Activated CD4-positive, alpha-beta T cell treated with anti-CD3 and anti-CD28 coated beads for 36 hours (primary cell): ENCODE data around the gene CAMTA1. TPM values are rescaled to one million over a fixed set of nuclear protein-coding genes. Genes with fewer than 3 reads are reported as not detected.

Source experiments
- ATAC-seq: fragments of 200-7000 bp; cut with Tn5 transposase; one replicate; pipeline ENCODE4 v1.10.0; 2021; ENCODE audit warnings: mild to moderate bottlenecking, moderate library complexity
- CTCF ChIA-PET: fragments of 350-600 bp; sonication (Branson Sonifier 250); formaldehyde crosslinking; loops from one replicate; lab custom pipeline; 2021; ENCODE audit warnings: antibody characterized with exemption; lab: Charles Lee
- POLR2A ChIA-PET: fragments of 350-600 bp; sonication (Branson Sonifier 250); formaldehyde crosslinking; loops from one replicate; lab custom pipeline; 2021; ENCODE audit warnings: antibody characterized with exemption, inconsistent platforms; lab: Charles Lee
- DNase-seq: peaks from one replicate; pipeline ENCODE4 v3.0.0-alpha.2; 2020
- H3K27ac Mint-ChIP-seq: one replicate; pipeline ENCODE4 v1.8.0; 2021; ENCODE audit warnings: mixed read lengths
- H3K27me3 Mint-ChIP-seq: one replicate; pipeline ENCODE4 v1.8.0; 2021; ENCODE audit warnings: mixed read lengths
- H3K36me3 Mint-ChIP-seq: one replicate; pipeline ENCODE4 v1.8.0; 2021; ENCODE audit warnings: low read depth, mixed read lengths
- H3K4me1 Mint-ChIP-seq: one replicate; pipeline ENCODE4 v1.8.0; 2021; ENCODE audit warnings: mixed read lengths
- H3K4me3 Mint-ChIP-seq: one replicate; pipeline ENCODE4 v1.8.0; 2021; ENCODE audit warnings: mild to moderate bottlenecking, moderate library complexity, mixed read lengths
- H3K9me3 Mint-ChIP-seq: one replicate; pipeline ENCODE4 v1.8.0; 2021; ENCODE audit warnings: low read depth, mixed read lengths
- intact Hi-C, 2 experiments: fragments of 100-400 bp; cut with DNase I in 1 of 2; cut with micrococcal nuclease in 1 of 2; formaldehyde crosslinking; loops; one replicate each; pipeline versions ENCODE4 v1.14.2 to v1.15.1; 2022 to 2024; cut with DNase I, micrococcal nuclease
- total RNA-seq, 2 experiments: library from RNA; stranded (reverse); gene quantifications; one replicate each; pipeline ENCODE4 v1.2.3, GENCODE V29; 2021

CAMTA1 gene
- total RNA-seq, 2 experiments from 2014 or later, result 62.3 to 76.7 TPM

GRCh38 chr1:7233237-7233540, 447.9 kb downstream of the CAMTA1 start:
- intact Hi-C loops, result no loop called here
- Mint-ChIP-seq H3K36me3 (no peaks in the 10 kb centered on the region), H3K27me3 (peaks cover 6% of the 10 kb centered on the region)

DNA sequence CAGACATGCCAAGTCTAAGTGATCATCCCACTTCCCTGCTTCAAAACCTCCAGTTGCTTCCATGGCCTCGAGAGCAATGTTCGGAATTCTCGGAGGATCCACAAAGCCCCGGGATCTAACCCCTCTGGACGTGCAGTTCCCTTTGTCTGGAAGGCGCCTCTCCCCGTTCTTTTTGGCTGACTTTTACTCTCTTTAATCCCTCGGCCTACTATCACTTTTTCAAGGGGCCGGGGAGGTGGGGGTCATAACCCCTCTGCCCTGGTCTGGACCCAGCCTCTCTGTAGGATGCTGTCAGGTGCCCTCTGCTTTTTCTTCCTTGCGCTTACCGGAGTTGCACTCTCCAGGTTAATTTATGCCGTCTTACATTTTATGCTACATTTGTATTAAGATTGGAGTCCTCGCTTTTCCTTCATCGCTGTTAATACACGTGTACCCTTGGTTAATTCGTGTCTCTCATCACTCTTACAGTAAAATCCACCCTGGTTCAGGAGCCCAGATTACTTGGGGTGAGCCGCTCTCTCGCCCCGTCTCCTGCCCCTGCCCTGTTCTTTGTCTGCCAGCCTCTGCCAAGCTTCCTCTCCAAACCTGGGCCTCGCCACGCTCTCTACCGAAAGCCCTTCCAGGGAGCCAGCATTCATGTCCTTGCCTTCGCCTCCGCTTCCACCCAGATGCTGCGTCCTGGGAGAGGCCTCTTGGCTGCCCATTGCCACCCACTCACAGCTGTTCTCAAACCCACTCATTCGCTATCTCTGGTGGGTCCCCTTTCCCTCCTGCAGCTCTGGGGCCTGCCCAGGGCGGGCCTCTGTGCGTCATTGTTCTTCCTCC, 448.6 kb downstream of the CAMTA1 start:
- ATAC-seq (no peak), DNase-seq (no peak)
- no peaks in the 10 kb centered on the region for H3K4me1 Mint-ChIP-seq
- CTCF ChIA-PET, result interaction anchor here (0.6 kb wide), 1 partner anchor 596 kb away, joined by 3 read pairs; no protein-coding TSS in a partner anchor
- no peak overlapping the region for H3K4me3 Mint-ChIP-seq
- intact Hi-C loops, result no loop called here
- POLR2A ChIA-PET, result no interaction called here
- H3K27me3 Mint-ChIP-seq, result peaks cover 6% of the 10 kb centered on the region
- no peak overlapping the region for H3K27ac Mint-ChIP-seq
- no peaks in the 10 kb centered on the region for H3K9me3 Mint-ChIP-seq
- no peaks in the 10 kb centered on the region for H3K36me3 Mint-ChIP-seq

More at GRCh38 chr1:7233237-7233540, 447.9 kb downstream of the CAMTA1 start:
- Mint-ChIP-seq H3K4me3 (no peak overlapping the region), H3K27ac (no peak overlapping the region), H3K9me3 (no peaks in the 10 kb centered on the region), H3K4me1 (no peaks in the 10 kb centered on the region)
- DNase-seq (no peak), ATAC-seq (no peak)
- POLR2A ChIA-PET, result no interaction called here
- CTCF ChIA-PET, result no interaction called here

DNA sequence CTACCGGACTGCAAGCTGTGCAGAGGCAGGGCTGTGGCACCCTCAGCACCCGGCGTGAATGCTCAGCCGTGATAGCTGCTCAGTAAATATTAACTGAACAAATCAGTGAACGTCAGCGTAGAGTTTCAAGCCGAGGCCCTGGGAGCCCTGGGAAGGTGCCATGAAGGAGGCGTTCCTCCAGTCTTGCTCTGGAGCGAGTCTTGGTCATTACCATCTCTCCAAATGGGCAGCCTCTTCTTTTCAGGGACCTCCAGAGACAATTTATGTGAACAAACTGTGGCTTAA, 449.2 kb downstream of the CAMTA1 start:
- ChIA-PET CTCF (no interaction called here), POLR2A (no interaction called here)
- Mint-ChIP-seq H3K36me3 (no peaks in the 10 kb centered on the region), H3K27me3 (peaks cover 8% of the 10 kb centered on the region), H3K27ac (no peak overlapping the region), H3K4me3 (no peak overlapping the region), H3K4me1 (no peaks in the 10 kb centered on the region), H3K9me3 (no peaks in the 10 kb centered on the region)
- DNase-seq, result no peak
- no peak for ATAC-seq
- intact Hi-C loops, result no loop called here

- no peak overlapping the region for H3K4me3 Mint-ChIP-seq
- H3K27me3 Mint-ChIP-seq, result peaks cover 10% of the 10 kb centered on the region
- DNase-seq, result no peak
- no peaks in the 10 kb centered on the region for H3K4me1 Mint-ChIP-seq
- no peaks in the 10 kb centered on the region for H3K9me3 Mint-ChIP-seq
- intact Hi-C loops, result no loop called here
- H3K27ac Mint-ChIP-seq, result no peak overlapping the region
- POLR2A ChIA-PET, result no interaction called here
- ATAC-seq, result no peak
- H3K36me3 Mint-ChIP-seq, result no peaks in the 10 kb centered on the region
- CTCF ChIA-PET, result interaction anchor here (0.8 to 1.0 kb wide), 3 partner anchors 273 to 536 kb away, joined by 3 read pairs; no protein-coding TSS in a partner anchor
Measured at GRCh38 chr1:7235871-7236517, 450.7 kb downstream of the CAMTA1 start.

DNA sequence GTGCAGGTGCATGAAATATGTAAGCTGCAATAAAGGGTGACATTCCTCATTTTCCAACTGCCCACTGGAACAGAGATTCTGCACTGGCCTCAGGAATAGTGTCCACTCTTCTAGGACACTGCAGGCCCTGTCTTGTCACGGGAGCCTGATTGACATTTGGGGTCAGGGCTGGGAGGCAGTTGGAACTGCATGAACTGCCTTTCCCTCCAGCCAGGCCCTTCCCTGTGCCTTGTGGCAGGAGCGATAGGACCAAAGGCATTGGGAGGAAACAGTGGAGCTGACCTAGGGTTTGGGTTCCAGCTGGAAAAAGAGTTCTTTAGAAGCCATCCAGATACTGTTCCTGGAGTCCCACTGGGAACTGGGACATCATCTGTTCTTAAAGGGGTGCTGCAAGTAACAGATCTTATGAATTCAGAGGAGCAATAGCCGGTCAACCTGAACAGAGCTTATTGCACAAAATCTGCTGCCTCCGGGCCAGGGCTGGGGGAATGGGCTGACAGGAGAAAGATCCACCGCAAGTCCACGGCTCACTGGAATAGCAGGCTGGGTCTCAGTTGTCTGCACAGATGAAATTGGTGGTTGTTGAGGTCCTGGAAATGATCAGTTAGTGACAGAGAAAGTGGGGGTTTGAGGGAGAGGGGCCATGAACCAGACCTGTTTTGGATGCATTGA, 451.7 kb downstream of the CAMTA1 start:
- no peak overlapping the region for H3K27ac Mint-ChIP-seq
- no peaks in the 10 kb centered on the region for H3K4me1 Mint-ChIP-seq
- no peak overlapping the region for H3K4me3 Mint-ChIP-seq
- peaks cover 10% of the 10 kb centered on the region for H3K27me3 Mint-ChIP-seq
- ATAC-seq (no peak), DNase-seq (no peak)
- POLR2A ChIA-PET, result no interaction called here
- CTCF ChIA-PET, result no interaction called here
- no peaks in the 10 kb centered on the region for H3K36me3 Mint-ChIP-seq
- intact Hi-C loops, result no loop called here
- H3K9me3 Mint-ChIP-seq, result no peaks in the 10 kb centered on the region

GRCh38 chr1:7247158-7247557, 461.9 kb downstream of the CAMTA1 start:
- H3K9me3 Mint-ChIP-seq, result no peaks in the 10 kb centered on the region
- no peak overlapping the region for H3K4me3 Mint-ChIP-seq
- H3K27me3 Mint-ChIP-seq, result peaks cover 16% of the 10 kb centered on the region
- H3K36me3 Mint-ChIP-seq, result no peaks in the 10 kb centered on the region
- H3K4me1 Mint-ChIP-seq, result no peaks in the 10 kb centered on the region
- intact Hi-C loops, result no loop called here
- ChIA-PET CTCF (no interaction called here), POLR2A (no interaction called here)
- ATAC-seq (no peak), DNase-seq (no peak)
- H3K27ac Mint-ChIP-seq, result no peak overlapping the region

GRCh38 chr1:7247791-7248548, 462.7 kb downstream of the CAMTA1 start:
- Mint-ChIP-seq H3K27ac (no peak overlapping the region), H3K4me3 (no peak overlapping the region), H3K4me1 (no peaks in the 10 kb centered on the region), H3K27me3 (peaks cover 16% of the 10 kb centered on the region), H3K9me3 (no peaks in the 10 kb centered on the region), H3K36me3 (no peaks in the 10 kb centered on the region)
- no peak for ATAC-seq
- intact Hi-C loops, result no loop called here
- no peak for DNase-seq
- POLR2A ChIA-PET, result no interaction called here
- CTCF ChIA-PET, result interaction anchor here (0.6 kb wide), 1 partner anchor 421 kb away, joined by 4 read pairs; no protein-coding TSS in a partner anchor

DNA sequence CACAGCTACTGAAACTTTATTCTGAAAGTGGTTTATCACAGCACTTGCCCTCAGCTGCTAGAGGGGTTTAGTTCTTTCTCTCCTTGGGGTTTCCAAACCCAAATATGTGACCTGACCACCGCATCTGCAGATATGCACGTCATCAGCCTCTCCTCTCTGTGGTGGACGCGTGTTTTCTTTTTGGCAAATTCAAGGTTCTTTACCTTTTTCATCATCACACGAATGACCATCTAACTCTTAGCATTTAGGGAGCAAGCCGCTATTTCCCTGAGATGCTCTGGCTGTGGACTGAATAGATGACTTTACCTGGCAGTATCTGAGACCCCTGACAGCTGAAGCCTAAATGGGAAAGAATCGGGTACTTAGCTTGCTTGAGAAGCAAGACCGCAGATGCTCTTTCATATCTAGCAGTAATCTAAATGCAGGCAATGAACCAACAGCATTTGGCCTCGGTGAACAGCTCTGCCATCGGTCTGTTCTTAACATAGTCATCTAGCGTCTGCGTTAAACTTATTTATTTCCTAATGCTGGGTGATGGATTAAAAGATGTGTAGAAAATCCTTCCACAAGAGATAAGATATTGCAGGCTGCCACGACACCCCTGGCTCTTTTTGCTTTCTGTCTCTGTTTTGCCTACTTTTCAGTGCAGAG, 463.4 kb downstream of the CAMTA1 start:
- no peak overlapping the region for H3K27ac Mint-ChIP-seq
- intact Hi-C loops, result no loop called here
- ChIA-PET CTCF (interaction anchor here (0.6 kb wide), 1 partner anchor 602 kb away, joined by 3 read pairs; no protein-coding TSS in a partner anchor), POLR2A (no interaction called here)
- H3K36me3 Mint-ChIP-seq, result no peaks in the 10 kb centered on the region
- DNase-seq (no peak), ATAC-seq (no peak)
- H3K4me1 Mint-ChIP-seq, result no peaks in the 10 kb centered on the region
- H3K4me3 Mint-ChIP-seq, result no peak overlapping the region
- no peaks in the 10 kb centered on the region for H3K9me3 Mint-ChIP-seq
- H3K27me3 Mint-ChIP-seq, result peaks cover 16% of the 10 kb centered on the region

DNA sequence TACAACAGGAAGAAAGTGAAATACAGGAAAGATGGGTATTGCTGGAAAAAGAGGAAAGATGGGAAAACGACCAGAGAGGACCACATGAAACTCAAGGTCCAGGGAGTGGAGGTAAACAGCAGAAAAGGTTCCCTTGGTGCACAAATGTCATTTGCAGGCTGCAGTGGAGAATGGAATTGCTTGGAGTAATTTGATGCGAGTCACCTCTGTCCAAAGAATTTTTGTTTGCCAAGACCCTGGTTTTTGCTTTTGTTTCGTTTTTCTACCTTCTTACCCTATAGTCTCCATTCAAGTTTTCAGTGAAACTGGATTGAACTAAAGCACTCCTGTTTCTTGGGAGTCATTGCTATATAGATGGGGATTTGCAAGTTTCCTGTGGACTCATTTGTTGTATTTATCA, 464.3 kb downstream of the CAMTA1 start:
- Mint-ChIP-seq H3K4me3 (no peak overlapping the region), H3K27me3 (peaks cover 16% of the 10 kb centered on the region), H3K4me1 (no peaks in the 10 kb centered on the region), H3K9me3 (no peaks in the 10 kb centered on the region), H3K36me3 (no peaks in the 10 kb centered on the region), H3K27ac (no peak overlapping the region)
- ATAC-seq (no peak), DNase-seq (no peak)
- ChIA-PET POLR2A (no interaction called here), CTCF (no interaction called here)
- intact Hi-C loops, result no loop called here

- H3K27me3 Mint-ChIP-seq, result peaks cover 16% of the 10 kb centered on the region
- CTCF ChIA-PET, result no interaction called here
- ATAC-seq, result no peak
Measured at GRCh38 chr1:7250176-7250575, 464.9 kb downstream of the CAMTA1 start.

More at GRCh38 chr1:7250176-7250575, 464.9 kb downstream of the CAMTA1 start:
- H3K9me3 Mint-ChIP-seq, result no peaks in the 10 kb centered on the region
- POLR2A ChIA-PET, result no interaction called here
- intact Hi-C loops, result no loop called here
- no peak overlapping the region for H3K4me3 Mint-ChIP-seq
- no peak overlapping the region for H3K27ac Mint-ChIP-seq
- no peaks in the 10 kb centered on the region for H3K4me1 Mint-ChIP-seq
- no peak for DNase-seq
- H3K36me3 Mint-ChIP-seq, result no peaks in the 10 kb centered on the region
